HG02981 (cell line): Measurements from ENCODE around the gene PSG1.
"Not testable (repeated sequence)": the region's sequence is repeated elsewhere in the genome, so short reads cannot be mapped to it uniquely, and the experiment has no call there.

ENCODE experiments used
- ATAC-seq: cut with Tn5 transposase; IDR thresholded peaks from one replicate; pipeline ENCODE4 v1.9.1; 2021; ENCODE audit warnings: mild to moderate bottlenecking, moderate library complexity; ENCODE audit not compliant: unreplicated experiment

The PSG1 gene

DNA sequence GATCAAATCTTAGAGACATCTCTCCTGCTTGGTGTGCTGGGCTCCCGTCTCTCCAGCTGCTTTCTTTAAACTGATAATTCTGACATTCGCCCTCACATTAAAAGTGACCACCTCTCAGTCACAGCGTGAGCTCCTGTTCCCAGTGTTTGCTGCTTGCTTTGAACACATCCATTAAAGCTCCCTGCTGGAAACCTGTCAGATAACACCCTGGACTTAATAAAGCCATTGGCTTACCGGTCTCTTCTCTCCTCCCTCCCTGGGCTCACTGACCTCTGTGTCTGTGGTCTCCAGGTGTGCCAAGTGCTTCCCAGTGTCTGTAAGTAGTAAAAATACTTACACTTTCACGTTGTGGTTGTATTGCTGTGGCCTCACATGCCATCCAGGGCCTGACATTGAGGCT, 2.5 kb upstream of the PSG1 start:
- not testable (repeated sequence) for ATAC-seq

DNA sequence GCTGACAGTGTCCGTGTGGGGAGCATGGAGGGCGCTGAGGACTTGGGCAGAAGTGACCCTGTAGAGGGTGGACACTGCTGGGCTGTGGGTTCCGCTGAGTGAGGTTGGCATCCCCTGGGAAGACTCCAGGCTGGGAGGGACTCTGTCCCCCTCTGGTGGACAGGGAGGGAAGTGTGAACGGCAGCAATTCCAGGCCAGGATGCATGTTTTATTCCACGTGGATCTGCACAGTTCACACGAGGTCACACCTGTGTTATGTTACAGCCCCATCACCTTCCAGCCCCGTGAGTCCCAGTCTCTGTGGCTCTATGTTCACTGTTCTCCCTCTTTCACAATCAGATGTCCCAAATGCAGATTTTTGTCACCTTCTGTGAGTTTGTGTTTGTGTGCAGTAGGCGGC, 1.8 kb upstream of the PSG1 start:
- ATAC-seq: not testable (repeated sequence)

DNA sequence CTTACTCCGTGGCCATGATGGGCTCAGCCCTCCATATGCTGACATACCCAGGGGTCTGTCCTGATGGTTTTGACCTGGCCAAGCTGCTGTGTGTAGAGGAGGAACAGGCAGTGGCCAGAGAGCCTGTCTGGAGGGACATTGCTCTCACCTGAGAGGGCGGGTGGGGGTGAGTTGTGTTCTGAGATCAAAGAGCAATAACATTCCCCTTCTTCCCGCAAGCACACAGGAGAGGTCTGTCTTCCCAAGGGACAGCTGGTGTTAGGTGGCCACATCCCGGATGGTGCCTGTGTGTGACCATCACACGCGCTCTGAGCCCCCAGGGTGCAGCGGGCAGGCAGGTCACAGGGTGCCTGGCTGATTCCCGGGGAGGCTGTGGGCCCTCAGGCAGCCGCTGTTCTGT, 1.1 kb upstream of the PSG1 start:
- ATAC-seq: not testable (repeated sequence)

DNA sequence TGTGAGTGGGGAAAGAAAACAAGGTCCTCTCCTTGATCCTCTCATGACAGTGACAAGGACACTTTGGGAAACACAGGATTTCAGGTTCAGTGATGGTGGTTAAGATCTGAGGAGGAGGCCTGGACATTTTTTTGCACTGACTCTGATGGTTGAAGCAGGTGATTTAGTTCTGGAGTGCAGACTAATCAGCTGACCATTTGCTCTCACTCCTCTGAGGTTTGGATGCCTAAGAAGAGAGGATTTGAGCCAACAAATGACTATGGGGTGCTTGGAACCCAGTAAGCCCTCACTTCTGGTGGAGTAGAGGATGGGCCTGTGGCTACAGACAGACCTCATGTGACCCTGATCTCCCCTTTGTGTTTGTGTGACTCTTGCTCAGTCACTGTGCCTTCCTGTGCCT, 2.9 kb downstream of the PSG1 start:
- not testable (repeated sequence) for ATAC-seq

DNA sequence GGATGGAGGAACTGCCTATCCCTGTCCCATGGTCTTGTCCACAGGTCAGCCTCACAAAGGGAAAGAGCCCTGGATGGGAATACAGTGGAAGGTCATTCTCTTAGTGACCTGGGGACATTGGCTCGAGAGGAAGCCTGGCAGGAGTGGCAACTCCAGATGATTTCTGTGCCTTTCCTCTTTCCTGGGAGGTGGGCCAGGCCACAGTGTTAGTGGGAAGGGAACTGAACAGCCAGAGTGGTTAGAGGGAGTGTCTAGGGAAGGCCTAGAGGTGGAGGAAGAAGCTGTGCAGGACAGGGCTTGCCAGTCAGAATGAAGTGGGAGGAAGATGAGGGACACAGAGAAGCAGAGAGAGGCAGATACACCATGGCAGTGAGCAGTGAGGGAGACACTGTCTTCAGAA, 3.6 kb downstream of the PSG1 start:
- not testable (repeated sequence) for ATAC-seq

DNA sequence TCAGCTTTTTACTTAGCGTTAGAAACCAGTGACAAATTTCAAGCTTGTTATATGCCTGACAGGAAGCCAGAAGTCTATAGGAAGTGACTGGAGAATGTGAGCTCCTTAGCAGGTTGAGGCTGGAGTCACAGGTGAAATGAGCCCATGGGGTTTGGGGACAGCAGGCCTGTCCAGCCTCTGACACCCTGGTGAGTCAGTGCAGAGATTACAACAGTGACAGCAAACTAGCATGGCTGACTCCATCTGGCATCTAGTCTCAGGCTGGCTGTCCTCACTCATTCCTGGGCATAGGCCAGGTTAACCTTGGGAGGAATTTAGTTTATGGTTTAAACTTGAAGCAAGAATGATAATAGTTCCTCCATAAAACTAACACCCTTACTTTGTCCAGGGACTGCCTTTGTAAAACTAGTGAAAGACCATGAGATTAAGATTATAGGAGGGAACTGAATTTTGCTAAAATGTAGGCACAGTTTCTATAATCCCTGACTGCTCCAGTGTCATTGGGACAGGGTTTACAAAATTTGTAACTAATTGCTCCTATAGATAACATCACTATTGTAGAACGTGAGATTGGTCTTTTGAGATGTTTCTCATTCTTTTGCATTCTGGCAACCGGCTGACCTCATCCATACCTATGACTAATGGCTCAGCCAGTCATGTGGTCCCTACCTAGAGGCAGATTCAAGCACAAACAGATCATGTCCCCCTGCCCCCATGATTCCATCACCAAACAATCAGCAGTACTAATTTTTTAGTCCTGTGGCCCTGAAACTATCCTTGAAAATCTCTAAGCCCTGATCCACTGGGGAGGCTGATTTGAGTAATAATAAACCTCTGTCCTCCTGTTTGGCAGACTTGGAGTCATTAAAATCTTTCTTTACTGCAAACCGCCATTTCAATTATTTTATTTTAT, 4.4 kb downstream of the PSG1 start:
- not testable (repeated sequence) for ATAC-seq

DNA sequence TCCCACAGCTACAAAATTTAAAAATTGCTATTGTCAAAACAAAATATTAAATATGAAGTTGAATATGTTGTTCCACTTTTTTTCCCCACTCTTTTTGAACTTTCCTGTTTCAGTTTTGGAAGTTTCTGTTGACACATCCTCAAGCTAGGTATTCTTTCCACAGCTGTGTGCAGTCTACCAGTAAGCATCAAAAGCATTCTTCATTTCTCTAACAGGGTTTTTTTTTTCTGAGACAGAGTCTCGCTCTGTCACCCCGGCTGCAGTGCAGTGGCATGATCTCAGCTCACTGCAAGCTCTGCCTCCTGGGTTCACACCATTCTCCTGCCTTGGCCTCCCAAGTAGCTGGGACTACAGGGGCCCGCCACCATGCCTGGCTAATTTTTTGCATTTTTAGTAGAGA, 5.4 kb downstream of the PSG1 start:
- not testable (repeated sequence) for ATAC-seq

DNA sequence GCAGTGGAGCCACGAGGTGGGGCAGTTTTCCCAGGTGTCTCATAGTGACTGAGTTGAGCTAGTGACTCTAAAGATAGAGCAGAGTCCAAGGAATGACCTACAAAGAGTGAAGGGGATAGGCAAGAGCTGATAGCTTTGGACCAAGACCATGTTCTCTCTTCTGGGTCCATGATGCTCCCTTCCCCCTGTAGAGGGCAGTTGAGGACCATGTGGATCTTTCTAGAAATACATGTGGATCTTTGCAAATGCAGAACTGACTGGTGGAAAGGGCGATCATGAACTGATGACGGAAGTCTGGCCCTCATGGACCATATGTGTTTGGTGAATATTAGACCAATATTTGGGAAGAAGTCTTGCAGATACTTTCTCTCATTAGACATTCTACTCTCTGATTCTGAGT, 6.9 kb downstream of the PSG1 start:
- ATAC-seq: no peak

DNA sequence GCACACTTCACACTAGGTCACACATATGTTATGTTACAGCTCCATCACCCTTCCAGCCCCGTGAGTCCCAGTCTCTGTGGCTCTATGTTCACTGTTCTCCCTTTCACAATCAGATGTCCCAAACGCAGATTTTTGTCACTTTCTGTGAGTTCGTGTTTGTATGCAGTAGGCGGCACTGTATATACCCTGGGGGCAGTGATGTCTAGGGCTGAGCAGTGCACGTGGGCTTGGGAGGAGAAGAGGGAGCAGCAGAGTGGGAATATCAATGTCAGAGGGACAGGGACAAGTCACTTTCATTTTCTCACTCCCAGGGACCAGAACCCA, 22.0 kb downstream of the PSG1 start:
- no peak for ATAC-seq

DNA sequence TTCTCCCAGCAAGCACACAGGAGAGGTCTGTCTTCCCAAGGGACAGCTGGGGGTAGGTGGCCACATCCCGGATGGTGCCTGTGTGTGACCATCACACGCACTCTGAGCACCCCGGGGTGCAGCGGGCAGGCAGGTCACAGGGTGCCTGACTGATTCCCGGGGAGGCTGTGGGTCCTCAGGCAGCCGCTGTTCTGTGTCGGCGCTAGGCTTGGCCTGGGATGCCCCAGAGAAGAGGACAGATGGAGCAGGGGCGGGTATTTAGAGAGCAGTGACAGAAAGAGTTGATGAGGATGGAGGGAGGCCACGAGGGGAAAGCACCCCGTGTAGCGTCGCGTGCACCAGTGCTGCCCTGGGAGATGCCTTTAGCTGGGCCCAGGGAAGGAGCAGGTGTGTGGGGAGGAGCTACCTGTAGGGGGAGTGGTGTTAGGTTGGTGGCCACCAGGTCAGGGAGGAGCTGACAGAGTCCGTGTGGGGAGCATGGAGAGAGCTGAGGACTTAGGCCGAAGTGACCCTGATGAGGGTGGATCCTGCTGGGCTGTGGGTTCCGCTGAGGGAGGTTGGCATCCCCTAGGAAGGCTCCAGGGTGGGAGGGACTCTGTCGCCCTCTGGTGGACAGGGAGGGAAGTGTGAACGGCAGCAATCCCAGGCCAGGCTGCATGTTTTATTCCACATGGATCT, 22.5 kb downstream of the PSG1 start:
- ATAC-seq: not testable (repeated sequence)

DNA sequence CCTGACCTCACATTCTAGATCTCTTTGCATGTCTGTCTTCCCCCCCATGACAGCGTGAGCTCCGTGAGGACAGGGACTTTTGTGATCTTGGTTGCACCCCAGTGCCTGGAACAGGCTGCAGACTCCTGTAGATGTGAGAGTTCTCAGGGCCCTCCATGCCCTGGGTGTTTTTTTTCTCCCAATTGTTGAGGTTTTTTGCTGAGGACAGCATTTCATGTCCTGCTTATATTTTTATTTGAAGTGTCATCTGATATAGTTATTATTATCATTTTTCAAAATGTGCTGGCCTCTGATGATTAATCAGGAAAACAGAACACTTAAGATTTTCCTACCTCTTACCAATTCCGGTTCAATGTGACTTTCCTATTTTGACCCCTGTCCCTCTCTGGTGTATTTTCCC, 24.8 kb downstream of the PSG1 start:
- ATAC-seq: not testable (repeated sequence)

DNA sequence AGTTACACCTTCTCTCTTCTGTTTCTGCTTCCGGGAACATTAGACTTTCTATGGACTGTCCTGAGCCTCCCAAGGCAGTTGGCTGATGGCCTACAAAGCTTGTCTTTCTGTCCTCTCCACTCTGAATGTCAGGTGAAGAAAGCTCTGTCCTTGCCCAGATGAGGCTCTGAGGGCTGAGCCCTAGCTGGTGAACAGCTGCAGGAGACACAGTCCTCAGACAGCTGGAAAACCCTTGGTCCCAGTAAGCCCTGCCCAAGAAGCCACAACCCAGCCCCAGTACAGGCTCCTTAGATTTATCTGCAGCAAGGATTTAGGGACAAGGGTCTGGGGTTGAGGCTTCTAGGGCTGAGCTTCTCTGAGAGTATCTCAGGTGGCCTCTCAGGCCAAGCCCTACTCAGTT, 26.3 kb downstream of the PSG1 start:
- ATAC-seq: not testable (repeated sequence)

DNA sequence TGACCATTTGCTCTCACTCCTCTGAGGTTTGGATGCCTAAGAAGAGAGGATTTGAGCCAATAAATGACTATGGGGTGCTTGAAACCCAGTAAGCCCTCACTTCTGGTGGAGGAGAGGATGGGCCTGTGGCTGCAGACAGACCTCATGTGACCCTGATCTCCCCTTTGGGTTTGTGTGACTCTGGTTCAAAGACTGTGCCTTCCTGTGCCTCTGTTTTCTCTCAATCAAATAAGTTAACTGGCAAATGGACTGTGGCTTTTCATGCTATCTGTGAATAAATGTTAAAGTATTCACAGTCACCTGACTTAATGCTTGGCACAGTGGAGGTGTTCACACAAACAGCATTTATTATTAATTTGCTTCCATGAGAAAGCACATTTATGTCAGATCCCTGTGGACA, 26.7 kb downstream of the PSG1 start:
- not testable (repeated sequence) for ATAC-seq

DNA sequence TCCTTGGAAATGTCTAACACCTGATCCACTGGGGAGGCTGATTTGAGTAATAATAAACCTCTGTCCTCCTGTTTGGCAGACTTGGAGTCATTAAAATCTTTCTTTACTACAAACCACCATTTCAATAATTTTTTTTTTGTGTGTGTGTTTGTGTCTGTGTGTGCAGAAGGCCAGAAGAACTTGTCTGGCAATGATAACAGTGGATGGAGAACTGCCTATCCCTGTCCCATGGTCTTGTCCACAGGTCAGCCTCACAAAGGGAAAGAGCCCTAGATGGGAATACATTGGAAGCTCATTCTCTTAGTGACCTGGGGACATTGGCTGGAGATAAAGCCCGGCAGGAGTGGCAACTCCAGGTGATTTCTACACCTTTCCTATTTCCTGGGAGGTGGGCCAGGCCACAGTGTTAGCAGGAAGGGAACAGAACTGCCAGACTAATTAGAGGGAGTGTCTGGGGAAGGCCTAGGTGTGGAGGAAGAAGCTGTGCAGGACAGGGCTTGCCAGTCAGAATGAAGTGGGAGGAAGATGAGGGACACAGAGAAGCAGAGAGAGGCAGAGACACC, 27.7 kb downstream of the PSG1 start:
- not testable (repeated sequence) for ATAC-seq

DNA sequence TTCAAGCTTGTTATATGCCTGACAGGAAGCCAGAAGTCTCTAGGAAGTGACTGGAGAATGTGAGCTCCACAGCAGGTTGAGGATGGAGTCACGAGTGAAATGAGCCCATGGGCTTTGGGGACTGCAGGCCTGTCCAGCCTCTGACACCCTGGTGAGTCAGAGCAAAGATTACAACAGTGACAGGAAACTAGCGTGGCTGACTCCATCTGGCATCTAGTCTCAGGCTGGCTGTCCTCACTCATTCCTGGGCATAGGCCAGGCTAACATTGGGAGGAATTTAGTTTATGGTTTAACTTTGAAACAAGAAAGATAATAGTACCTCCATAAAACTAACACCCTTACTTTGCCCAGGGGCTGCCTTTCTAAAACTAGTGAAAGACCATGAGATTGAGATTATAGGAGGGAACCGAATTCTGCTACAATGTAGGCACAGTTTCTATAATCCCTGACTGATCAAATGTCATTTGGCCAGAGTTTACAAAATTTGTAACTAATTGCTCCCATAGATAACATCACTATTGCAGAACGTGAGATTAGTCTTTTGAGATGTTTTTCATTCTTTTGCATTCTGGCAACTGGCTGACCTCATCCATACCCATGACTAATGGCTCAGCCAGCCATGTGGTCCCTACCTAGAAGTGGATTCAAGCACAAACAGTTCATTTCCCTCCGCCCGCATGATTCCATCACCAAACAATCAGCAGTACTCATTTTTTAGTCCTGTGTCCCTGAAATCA, 28.4 kb downstream of the PSG1 start:
- no peak for ATAC-seq

DNA sequence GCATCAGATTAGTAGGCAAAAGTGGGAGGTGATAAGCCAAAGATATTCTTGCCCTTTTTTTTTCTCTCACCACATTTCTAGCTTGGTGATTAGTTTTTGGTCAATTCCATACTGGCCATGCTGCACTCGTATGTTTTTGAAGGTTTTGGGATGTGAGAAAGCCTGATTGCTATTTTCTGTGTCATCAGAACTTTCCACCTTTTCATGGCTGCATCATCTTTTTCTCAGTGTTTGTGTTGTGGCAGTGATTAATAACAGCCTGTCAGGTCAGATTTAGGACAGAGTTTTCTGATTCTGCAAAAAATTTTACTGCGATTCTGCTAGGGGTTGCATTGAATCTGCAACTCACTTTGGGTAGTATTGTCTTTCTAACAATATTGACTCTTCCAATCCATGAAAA, 32.9 kb downstream of the PSG1 start:
- ATAC-seq: no peak

DNA sequence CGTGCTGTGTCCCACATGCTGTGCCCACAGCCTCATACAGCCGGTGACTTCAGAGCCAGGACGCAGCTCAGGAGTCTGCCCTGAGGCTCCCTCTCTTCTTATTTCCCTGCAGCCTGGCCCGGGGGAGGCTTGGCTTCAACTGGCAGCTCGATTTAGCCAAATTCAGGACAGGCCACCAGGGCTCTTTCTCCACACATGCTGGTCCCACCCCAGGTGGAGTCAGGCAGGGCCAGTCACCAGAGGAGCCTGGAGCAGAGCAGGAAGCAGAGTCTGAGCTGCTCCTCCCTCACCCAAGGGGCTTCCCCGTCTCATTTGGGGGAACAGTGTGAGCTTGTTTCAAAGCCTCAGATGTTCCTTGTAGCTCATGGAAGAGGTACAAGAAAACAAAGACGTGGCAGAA, 35.9 kb downstream of the PSG1 start:
- not testable (repeated sequence) for ATAC-seq

DNA sequence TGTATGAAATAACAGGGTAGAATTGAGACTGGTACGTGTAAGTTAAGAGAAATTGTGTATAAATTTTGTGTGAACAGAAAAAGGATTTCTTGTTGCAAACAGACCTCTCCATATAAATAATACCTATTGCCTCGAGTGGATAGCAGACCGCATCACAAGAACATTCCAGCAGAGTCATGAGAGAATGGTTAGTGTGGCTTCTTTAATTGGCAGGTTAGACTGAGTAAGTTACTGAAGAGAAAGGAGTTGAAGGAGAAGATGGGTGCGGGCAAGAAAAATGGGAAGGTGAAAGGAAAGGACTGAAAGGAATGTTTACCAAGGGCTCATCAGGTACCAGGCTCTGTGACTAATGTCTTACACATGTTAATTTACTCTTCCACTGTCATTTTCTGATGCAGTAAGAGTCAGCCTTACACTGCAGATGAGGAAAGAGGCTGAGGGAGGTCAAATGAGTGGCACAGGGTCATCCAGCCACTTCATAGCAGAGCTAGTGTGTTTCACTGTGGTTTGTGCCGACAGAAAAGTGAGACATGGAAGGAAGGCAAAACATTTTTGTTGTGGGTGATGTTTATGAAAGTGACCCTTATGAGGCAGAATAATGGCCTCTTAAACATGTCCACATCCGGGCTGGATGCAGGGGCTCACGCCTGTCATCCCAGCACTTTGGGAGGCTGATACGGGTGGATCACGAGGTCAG, 46.6 kb downstream of the PSG1 start:
- not testable (repeated sequence) for ATAC-seq

DNA sequence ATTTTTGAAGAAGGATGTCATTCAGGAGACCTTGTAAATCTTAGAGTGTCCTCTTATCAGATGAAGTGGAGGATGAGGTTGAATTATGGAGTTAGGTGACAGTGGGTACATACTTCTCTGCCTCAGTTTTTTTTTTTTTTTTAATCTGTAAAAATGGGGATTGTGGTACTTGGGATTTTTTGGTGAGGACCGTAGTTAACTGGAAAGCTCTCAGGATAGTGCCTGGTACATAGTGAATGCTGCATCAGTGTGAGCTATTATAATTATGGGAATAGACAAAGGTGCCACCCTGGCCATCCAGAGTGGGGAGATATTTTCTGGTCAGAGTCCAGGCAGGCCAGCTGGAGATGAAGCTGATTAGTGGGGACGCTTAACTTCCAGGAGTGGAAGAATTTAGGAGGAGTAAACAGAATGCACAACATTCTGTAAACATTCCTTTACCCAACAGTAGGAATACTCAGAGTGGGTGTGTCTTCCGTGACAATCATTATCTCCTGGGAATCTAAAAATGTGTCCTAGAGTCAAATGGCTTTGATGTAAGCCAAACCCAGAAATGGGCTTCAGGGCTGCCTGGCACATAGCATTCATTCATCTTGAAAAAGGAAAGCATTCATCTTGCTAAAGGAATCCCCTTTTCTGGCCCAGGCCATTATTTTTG, 47.4 kb downstream of the PSG1 start:
- ATAC-seq: not testable (repeated sequence)
